HG03520 (cell line): ENCODE results near the gene CNPY1.

Experiments used
- ATAC-seq: cut with Tn5 transposase; IDR thresholded peaks from one replicate; pipeline ENCODE4 v1.9.1; 2021; ENCODE audit warnings: mild to moderate bottlenecking, moderate library complexity; ENCODE audit not compliant: unreplicated experiment

CNPY1 gene

GRCh38 chr7:155514296-155514695, 32.1 kb downstream of the CNPY1 start:
- ATAC-seq: no peak

- no peak for ATAC-seq
Observed at GRCh38 chr7:155513543-155514285, 32.6 kb downstream of the CNPY1 start.

- no peak for ATAC-seq
Observed at GRCh38 chr7:155512246-155512887, 34.0 kb downstream of the CNPY1 start.

- no peak for ATAC-seq
Observed at GRCh38 chr7:155511702-155511996, 34.7 kb downstream of the CNPY1 start.

- no peak for ATAC-seq
Observed at GRCh38 chr7:155510975-155511701, 35.2 kb downstream of the CNPY1 start.

GRCh38 chr7:155509725-155510551, 36.4 kb downstream of the CNPY1 start:
- ATAC-seq: no peak

- ATAC-seq: no peak
Observed at GRCh38 chr7:155509359-155509724, 37.0 kb downstream of the CNPY1 start.

- ATAC-seq: no peak
Observed at GRCh38 chr7:155508376-155509358, 37.7 kb downstream of the CNPY1 start.

GRCh38 chr7:155507576-155507975, 38.8 kb downstream of the CNPY1 start:
- ATAC-seq: no peak

- no peak for ATAC-seq
Observed at GRCh38 chr7:155506854-155507337, 39.5 kb downstream of the CNPY1 start.

GRCh38 chr7:155505422-155505793, 41.0 kb downstream of the CNPY1 start:
- ATAC-seq: no peak

- no peak for ATAC-seq
Observed at GRCh38 chr7:155497149-155497901, 49.0 kb downstream of the CNPY1 start.

GRCh38 chr7:155496267-155497005, 49.9 kb downstream of the CNPY1 start:
- no peak for ATAC-seq

- ATAC-seq: no peak
Observed at GRCh38 chr7:155495440-155496248, 50.7 kb downstream of the CNPY1 start.

GRCh38 chr7:155494551-155494950, 51.8 kb downstream of the CNPY1 start:
- ATAC-seq: no peak

GRCh38 chr7:155493744-155494538, 52.4 kb downstream of the CNPY1 start:
- ATAC-seq: no peak

- no peak for ATAC-seq
Observed at GRCh38 chr7:155491812-155492211, 54.5 kb downstream of the CNPY1 start.
